ENCODE results near the gene DUOXA1. TPM values are rescaled to one million over a fixed set of nuclear protein-coding genes. Genes with fewer than 3 reads are reported as not detected.

Gene DUOXA1
- total RNA-seq, 1 experiment from 2014 or later, result 0.09 TPM

DNA sequence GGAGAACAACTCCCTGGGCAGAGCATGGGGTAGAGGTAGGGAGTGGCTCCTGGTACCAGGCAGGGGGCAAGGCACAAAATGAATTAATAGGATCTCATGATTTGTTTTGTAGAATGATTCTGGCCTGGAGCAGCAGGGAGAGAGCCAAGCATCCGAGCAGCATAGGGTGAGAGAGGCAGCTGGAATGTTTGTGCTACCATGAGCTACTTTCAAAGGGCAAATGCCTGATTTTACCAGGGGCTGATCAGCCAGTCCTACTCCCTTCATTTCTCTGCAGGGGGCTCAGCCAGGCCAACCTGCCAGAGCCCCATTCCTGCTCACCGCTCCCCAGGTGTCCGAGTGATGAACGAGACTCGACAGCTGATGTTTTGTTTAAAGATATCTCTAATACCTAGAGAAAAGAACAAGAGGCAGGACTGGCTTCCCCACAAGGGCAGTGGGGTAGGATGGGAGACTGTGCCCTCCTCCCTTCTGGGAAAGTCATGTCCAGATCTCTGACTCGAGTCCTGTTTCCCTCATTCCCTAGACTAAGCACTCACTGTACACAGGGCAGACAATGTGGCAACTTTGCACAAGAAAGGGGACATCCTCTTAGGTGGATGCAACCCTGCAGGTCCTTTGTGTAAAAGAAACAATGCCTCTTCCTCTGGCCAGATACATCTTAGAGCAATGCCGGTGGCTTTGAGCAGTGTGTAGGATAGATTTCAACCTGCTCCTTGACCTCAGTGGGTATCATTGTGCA lies 28.6 kb downstream of the DUOXA1 start:
- Mint-ChIP-seq H3K36me3 (no peaks in the 10 kb centered on the region), H3K4me3 (no peak overlapping the region), H3K27ac (no peak overlapping the region), H3K9me3 (no peaks in the 10 kb centered on the region), H3K4me1 (peaks cover 21% of the 10 kb centered on the region), H3K27me3 (ENCODE audit: low read depth) (peaks cover 9% of the 10 kb centered on the region; the same call in 1 of the 2 replicates)
- ChIA-PET POLR2A (no interaction called here), CTCF (interaction anchor here (3.9 kb wide), 1 partner anchor 17 kb away, joined by 23 read pairs; no protein-coding TSS in a partner anchor)
- no peak for TF ChIP-seq RELA (CRISPR knock-in tag; IDR thresholded peaks at IDR 0.05; ENCODE audit: borderline replicate concordance)
- no peak for TF ChIP-seq ETV6 (CRISPR knock-in tag; IDR thresholded peaks at IDR 0.05)
- ATAC-seq (peak; percentile 70), DNase-seq (ENCODE audit: low spot score) (no peak)

DNA sequence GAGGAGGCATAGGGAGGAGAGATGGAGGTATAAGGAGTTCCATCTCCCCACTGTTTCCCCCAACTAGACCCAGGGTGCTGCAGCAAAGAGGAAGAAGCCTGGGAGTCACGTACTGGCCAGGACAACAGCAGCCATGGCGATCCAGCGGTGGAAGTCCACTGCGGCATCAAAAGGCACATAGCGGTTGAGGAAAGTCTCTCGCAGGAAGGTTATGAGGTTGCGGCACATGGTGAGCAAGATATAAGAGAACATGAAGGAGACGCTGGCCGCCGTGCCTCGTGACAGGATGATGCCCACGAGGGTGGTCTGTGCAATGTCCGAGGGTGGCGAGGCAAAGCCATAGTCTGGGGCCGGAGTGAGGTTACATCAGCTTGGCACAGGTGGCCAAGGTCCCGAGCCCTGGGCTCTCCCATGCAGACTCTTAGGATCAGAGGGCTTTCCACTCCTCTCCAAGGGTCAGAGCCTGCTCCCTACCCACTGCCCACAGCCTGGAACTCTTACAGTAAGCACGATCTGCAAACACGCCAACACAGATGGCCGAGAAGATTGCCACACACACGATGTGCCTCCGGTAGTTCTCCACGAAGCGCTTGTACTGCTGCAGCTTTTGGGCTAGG lies 30.0 kb downstream of the DUOXA1 start:
- peaks cover 5% of the 10 kb centered on the region; the same call in 1 of the 2 replicates for H3K27me3 Mint-ChIP-seq (ENCODE audit: low read depth)
- POLR2A ChIA-PET, result no interaction called here
- no peaks in the 10 kb centered on the region for H3K36me3 Mint-ChIP-seq
- H3K4me3 Mint-ChIP-seq, result no peak overlapping the region
- no peak overlapping the region for H3K27ac Mint-ChIP-seq
- no peaks in the 10 kb centered on the region for H3K9me3 Mint-ChIP-seq
- ATAC-seq (no peak), DNase-seq (ENCODE audit: low spot score) (no peak)
- CTCF ChIA-PET, result no interaction called here
- peaks cover 21% of the 10 kb centered on the region for H3K4me1 Mint-ChIP-seq
- TF ChIP-seq, protein P1, sequence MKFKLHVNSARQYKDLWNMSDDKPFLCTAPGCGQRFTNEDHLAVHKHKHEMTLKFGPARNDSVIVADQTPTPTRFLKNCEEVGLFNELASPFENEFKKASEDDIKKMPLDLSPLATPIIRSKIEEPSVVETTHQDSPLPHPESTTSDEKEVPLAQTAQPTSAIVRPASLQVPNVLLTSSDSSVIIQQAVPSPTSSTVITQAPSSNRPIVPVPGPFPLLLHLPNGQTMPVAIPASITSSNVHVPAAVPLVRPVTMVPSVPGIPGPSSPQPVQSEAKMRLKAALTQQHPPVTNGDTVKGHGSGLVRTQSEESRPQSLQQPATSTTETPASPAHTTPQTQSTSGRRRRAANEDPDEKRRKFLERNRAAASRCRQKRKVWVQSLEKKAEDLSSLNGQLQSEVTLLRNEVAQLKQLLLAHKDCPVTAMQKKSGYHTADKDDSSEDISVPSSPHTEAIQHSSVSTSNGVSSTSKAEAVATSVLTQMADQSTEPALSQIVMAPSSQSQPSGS (CRISPR knock-in tag; IDR thresholded peaks at IDR 0.05; ENCODE audit: borderline replicate concordance, low read depth), result no peak
- TF ChIP-seq, protein P2, sequence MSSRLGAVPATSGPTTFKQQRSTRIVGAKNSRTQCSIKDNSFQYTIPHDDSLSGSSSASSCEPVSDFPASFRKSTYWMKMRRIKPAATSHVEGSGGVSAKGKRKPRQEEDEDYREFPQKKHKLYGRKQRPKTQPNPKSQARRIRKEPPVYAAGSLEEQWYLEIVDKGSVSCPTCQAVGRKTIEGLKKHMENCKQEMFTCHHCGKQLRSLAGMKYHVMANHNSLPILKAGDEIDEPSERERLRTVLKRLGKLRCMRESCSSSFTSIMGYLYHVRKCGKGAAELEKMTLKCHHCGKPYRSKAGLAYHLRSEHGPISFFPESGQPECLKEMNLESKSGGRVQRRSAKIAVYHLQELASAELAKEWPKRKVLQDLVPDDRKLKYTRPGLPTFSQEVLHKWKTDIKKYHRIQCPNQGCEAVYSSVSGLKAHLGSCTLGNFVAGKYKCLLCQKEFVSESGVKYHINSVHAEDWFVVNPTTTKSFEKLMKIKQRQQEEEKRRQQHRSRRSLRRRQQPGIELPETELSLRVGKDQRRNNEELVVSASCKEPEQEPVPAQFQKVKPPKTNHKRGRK (CRISPR knock-in tag; IDR thresholded peaks at IDR 0.05; ENCODE audit: borderline replicate concordance), result no peak
- TF ChIP-seq ATF1 (CRISPR knock-in tag; IDR thresholded peaks at IDR 0.05) (no peak), ELF4 (CRISPR knock-in tag; IDR thresholded peaks at IDR 0.05; ENCODE audit: low read depth) (no peak), NFE2L1 (CRISPR knock-in tag; IDR thresholded peaks at IDR 0.05) (no peak), ZBTB21 (CRISPR knock-in tag; IDR thresholded peaks at IDR 0.05; ENCODE audit: borderline replicate concordance) (no peak), JAZF1 (CRISPR knock-in tag; IDR thresholded peaks at IDR 0.05) (no peak), ZNF121 (CRISPR knock-in tag; IDR thresholded peaks at IDR 0.05) (no peak)
- TF ChIP-seq, protein P3, sequence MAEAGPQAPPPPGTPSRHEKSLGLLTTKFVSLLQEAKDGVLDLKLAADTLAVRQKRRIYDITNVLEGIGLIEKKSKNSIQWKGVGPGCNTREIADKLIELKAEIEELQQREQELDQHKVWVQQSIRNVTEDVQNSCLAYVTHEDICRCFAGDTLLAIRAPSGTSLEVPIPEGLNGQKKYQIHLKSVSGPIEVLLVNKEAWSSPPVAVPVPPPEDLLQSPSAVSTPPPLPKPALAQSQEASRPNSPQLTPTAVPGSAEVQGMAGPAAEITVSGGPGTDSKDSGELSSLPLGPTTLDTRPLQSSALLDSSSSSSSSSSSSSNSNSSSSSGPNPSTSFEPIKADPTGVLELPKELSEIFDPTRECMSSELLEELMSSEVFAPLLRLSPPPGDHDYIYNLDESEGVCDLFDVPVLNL (CRISPR knock-in tag; IDR thresholded peaks at IDR 0.05; ENCODE audit: borderline replicate concordance, low read depth), result no peak

DNA sequence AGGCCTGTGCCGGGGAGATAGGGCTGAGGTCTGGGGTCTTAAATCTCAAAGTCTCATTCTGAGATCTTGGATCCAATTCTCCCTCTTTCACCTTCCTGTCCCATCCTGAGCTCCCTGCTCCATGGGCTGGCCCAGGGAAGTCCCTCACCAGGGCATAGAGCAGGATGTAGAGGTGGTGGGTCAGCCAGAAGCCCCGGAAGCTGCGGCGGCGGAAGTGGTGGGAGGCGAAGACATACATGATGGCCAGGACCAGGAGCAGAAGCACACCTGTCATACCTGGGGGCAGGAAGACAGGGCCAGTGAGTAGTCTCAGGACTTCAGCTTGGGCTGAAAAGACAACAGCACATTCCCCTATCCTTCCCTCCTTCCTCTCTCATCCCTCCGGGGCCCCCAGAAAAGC lies 32.2 kb downstream of the DUOXA1 start:
- H3K4me1 Mint-ChIP-seq, result peaks cover 21% of the 10 kb centered on the region
- no peaks in the 10 kb centered on the region for H3K36me3 Mint-ChIP-seq
- H3K4me3 Mint-ChIP-seq, result no peak overlapping the region
- POLR2A ChIA-PET, result no interaction called here
- DNase-seq (ENCODE audit: low spot score) (no peak), ATAC-seq (no peak)
- no peaks in the 10 kb centered on the region for H3K9me3 Mint-ChIP-seq
- no peak overlapping the region for H3K27ac Mint-ChIP-seq
- CTCF ChIA-PET, result interaction anchor here (1.1 kb wide), 1 partner anchor 11 kb away, joined by 10 read pairs; no protein-coding TSS in a partner anchor
- peaks cover 13% of the 10 kb centered on the region for H3K27me3 Mint-ChIP-seq (ENCODE audit: low read depth)
- TF ChIP-seq ZNF423 (CRISPR knock-in tag; IDR thresholded peaks at IDR 0.05) (no peak), NFYB (CRISPR knock-in tag; conservative IDR thresholded peaks at IDR 0.05; ENCODE audit: low read depth) (no peak), NFE2L1 (CRISPR knock-in tag; IDR thresholded peaks at IDR 0.05) (no peak), CREM (CRISPR knock-in tag; IDR thresholded peaks at IDR 0.05) (no peak), TEAD4 (CRISPR knock-in tag; IDR thresholded peaks at IDR 0.05) (no peak), MXD4 (CRISPR knock-in tag; IDR thresholded peaks at IDR 0.05; ENCODE audit: borderline replicate concordance) (no peak), FOXK1 (CRISPR knock-in tag; IDR thresholded peaks at IDR 0.05) (no peak), NFATC4 (CRISPR knock-in tag; IDR thresholded peaks at IDR 0.05) (no peak), NR1H2 (CRISPR knock-in tag; IDR thresholded peaks at IDR 0.05) (no peak), NR2C2 (CRISPR knock-in tag; IDR thresholded peaks at IDR 0.05) (no peak), ZNF219 (CRISPR knock-in tag; IDR thresholded peaks at IDR 0.05; ENCODE audit: borderline replicate concordance) (no peak), RORB (CRISPR knock-in tag; IDR thresholded peaks at IDR 0.05) (no peak), GTF2I (CRISPR knock-in tag; conservative IDR thresholded peaks at IDR 0.05) (no peak)
- TF ChIP-seq, protein P4, sequence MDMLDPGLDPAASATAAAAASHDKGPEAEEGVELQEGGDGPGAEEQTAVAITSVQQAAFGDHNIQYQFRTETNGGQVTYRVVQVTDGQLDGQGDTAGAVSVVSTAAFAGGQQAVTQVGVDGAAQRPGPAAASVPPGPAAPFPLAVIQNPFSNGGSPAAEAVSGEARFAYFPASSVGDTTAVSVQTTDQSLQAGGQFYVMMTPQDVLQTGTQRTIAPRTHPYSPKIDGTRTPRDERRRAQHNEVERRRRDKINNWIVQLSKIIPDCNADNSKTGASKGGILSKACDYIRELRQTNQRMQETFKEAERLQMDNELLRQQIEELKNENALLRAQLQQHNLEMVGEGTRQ (CRISPR knock-in tag; IDR thresholded peaks at IDR 0.05), result no peak
- TF ChIP-seq, protein P5, sequence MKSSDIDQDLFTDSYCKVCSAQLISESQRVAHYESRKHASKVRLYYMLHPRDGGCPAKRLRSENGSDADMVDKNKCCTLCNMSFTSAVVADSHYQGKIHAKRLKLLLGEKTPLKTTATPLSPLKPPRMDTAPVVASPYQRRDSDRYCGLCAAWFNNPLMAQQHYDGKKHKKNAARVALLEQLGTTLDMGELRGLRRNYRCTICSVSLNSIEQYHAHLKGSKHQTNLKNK (CRISPR knock-in tag; IDR thresholded peaks at IDR 0.05), result no peak
